Cardiac fibroblast (primary cell): ENCODE measurements around the gene ZMIZ2.

Experiments used
- DNase-seq, 2 donors: peaks; one replicate each; pipeline versions ENCODE4 v3.0.0 to v3.0.0-alpha.2; 2010; ENCODE audit warnings: low read depth in 2 of 2
- H3K4me3 ChIP-seq, 2 donors: replicated peaks in 1 of 2; 1 replicate in 1 of 2; 2 replicates in 1 of 2; pipeline ENCODE4 v1.5.1; 2011; ENCODE audit warnings: low read depth in 2 of 2, low read length in 2 of 2, mild to moderate bottlenecking in 2 of 2, moderate library complexity in 1 of 2
- CTCF ChIP-seq: IDR thresholded peaks from one replicate; pipeline ENCODE4 v1.5.1; 2011; ENCODE audit warnings: low read depth, mild to moderate bottlenecking, low read length, inconsistent platforms

Gene ZMIZ2

GRCh38 chr7:44787762-44788161, 39.1 kb downstream of the ZMIZ2 start:
- DNase-seq: no peak
- TF ChIP-seq CTCF: no peak
- no peak overlapping the region for H3K4me3 ChIP-seq

GRCh38 chr7:44789990-44790389, 41.3 kb downstream of the ZMIZ2 start:
- no peak for TF ChIP-seq CTCF
- DNase-seq: no peak
- no peak overlapping the region for H3K4me3 ChIP-seq

- DNase-seq: peak; percentile 56 to 57
- peak; percentile 13 for TF ChIP-seq CTCF
- H3K4me3 ChIP-seq: no peak overlapping the region
These were observed 42.9 kb downstream of the ZMIZ2 start for GRCh38 chr7:44791278-44792219.

GRCh38 chr7:44793919-44794318, 45.3 kb downstream of the ZMIZ2 start:
- TF ChIP-seq CTCF: no peak

GRCh38 chr7:44794331-44794730, 45.7 kb downstream of the ZMIZ2 start:
- no peak for TF ChIP-seq CTCF
- H3K4me3 ChIP-seq: no peak overlapping the region
- DNase-seq: no peak

More at GRCh38 chr7:44793919-44794318, 45.3 kb downstream of the ZMIZ2 start:
- H3K4me3 ChIP-seq: no peak overlapping the region
- DNase-seq: no peak

- peak; percentile 50 to 58 for DNase-seq
- no peak for TF ChIP-seq CTCF
- H3K4me3 ChIP-seq: peak overlapping the region; percentile 89 to 91
These were observed 47.4 kb downstream of the ZMIZ2 start for GRCh38 chr7:44796034-44796503.
